WTC11 (cell line): ENCODE data around the gene CAB39L. TPM values are rescaled to one million over a fixed set of nuclear protein-coding genes. Genes with fewer than 3 reads are reported as not detected.

Experiments used
- ATAC-seq: fragments of 200-7000 bp; cut with Tn5 transposase; 2 replicates; pipeline ENCODE4 v1.10.0; 2021; ENCODE audit warnings: mild to moderate bottlenecking, moderate library complexity
- CTCF ChIA-PET: fragments of 300-600 bp; sonication (Branson Sonifier 250); formaldehyde crosslinking; loops from one replicate; lab custom pipeline; 2021; ENCODE audit warnings: antibody characterized with exemption; lab: Charles Lee
- POLR2A ChIA-PET: fragments of 350-600 bp; sonication (Branson Sonifier 250); formaldehyde crosslinking; loops from one replicate; lab custom pipeline; 2021; ENCODE audit warnings: antibody characterized with exemption; lab: Charles Lee
- DNase-seq: peaks from one replicate; pipeline ENCODE4 v3.0.0; 2021; ENCODE audit warnings: low spot score
- H3K27ac Mint-ChIP-seq: 2 replicates; pipeline ENCODE4 v1.8.0; 2021; ENCODE audit warnings: mixed read lengths
- H3K27me3 Mint-ChIP-seq: 2 replicates; pipeline ENCODE4 v1.8.0; 2021; ENCODE audit warnings: low read depth, mild to moderate bottlenecking, moderate library complexity, mixed read lengths
- H3K36me3 Mint-ChIP-seq: 2 replicates; pipeline ENCODE4 v1.8.0; 2021; ENCODE audit warnings: mixed read lengths
- H3K4me1 Mint-ChIP-seq: 2 replicates; pipeline ENCODE4 v1.8.0; 2022; ENCODE audit warnings: mixed read lengths
- H3K4me3 Mint-ChIP-seq: 2 replicates; pipeline ENCODE4 v1.8.0; 2021; ENCODE audit warnings: mild to moderate bottlenecking, moderate library complexity, mixed read lengths
- H3K9me3 Mint-ChIP-seq: 2 replicates; pipeline ENCODE4 v1.8.0; 2021; ENCODE audit warnings: mixed read lengths
- E2F1 ChIP-seq: sonication (generic); formaldehyde crosslinking; IDR thresholded peaks from 2 replicates; pipeline ENCODE4 v1.8.0; 2022; ENCODE audit warnings: mild to moderate bottlenecking, missing genetic modification reagents
- EMX1 ChIP-seq: fragments of 250-450 bp; sonication (Bioruptor Pico); IDR thresholded peaks from 2 replicates; pipeline ENCODE4 v1.8.0; 2021; ENCODE audit warnings: mild to moderate bottlenecking
- ESRRA ChIP-seq: sonication (generic); formaldehyde crosslinking; IDR thresholded peaks from 2 replicates; pipeline ENCODE4 v1.8.1; 2022; ENCODE audit warnings: mild to moderate bottlenecking, missing genetic modification reagents, borderline replicate concordance
- ETV6 ChIP-seq: sonication (generic); formaldehyde crosslinking; IDR thresholded peaks from 2 replicates; pipeline ENCODE4 v1.8.1; 2022; ENCODE audit warnings: mild to moderate bottlenecking, missing genetic modification reagents
- GABPB1 ChIP-seq: sonication (generic); formaldehyde crosslinking; IDR thresholded peaks from 2 replicates; pipeline ENCODE4 v1.8.1; 2023; ENCODE audit warnings: mild to moderate bottlenecking, missing genetic modification reagents
- HMGA2 ChIP-seq: fragments of 250-450 bp; sonication (Bioruptor Pico); IDR thresholded peaks from 2 replicates; pipeline ENCODE4 v1.4.0; 2021; ENCODE audit warnings: mild to moderate bottlenecking, moderate library complexity
- JAZF1 ChIP-seq: fragments of 250-450 bp; sonication (Bioruptor Pico); IDR thresholded peaks from 2 replicates; pipeline ENCODE4 v1.9.0; 2021; ENCODE audit warnings: moderate library complexity, mild to moderate bottlenecking, inconsistent platforms
- MYBL2 ChIP-seq: sonication (generic); formaldehyde crosslinking; IDR thresholded peaks from 2 replicates; pipeline ENCODE4 v1.8.1; 2023; ENCODE audit warnings: mild to moderate bottlenecking, moderate library complexity, missing genetic modification reagents
- PRRX2 ChIP-seq: fragments of 250-450 bp; sonication (Bioruptor Pico); IDR thresholded peaks from 2 replicates; pipeline ENCODE4 v1.8.0; 2021; ENCODE audit warnings: mild to moderate bottlenecking
- SMAD3 ChIP-seq: sonication (generic); formaldehyde crosslinking; IDR thresholded peaks from 2 replicates; pipeline ENCODE4 v1.8.0; 2022; ENCODE audit warnings: missing genetic modification reagents, mild to moderate bottlenecking, borderline replicate concordance
- SOX15 ChIP-seq: fragments of 250-450 bp; sonication (Bioruptor Pico); IDR thresholded peaks from 2 replicates; pipeline ENCODE4 v1.9.0; 2021; ENCODE audit warnings: mild to moderate bottlenecking
- TCF7 ChIP-seq: sonication (generic); formaldehyde crosslinking; IDR thresholded peaks from 2 replicates; pipeline ENCODE4 v1.8.0; 2022; ENCODE audit warnings: mild to moderate bottlenecking, low read depth, missing genetic modification reagents, moderate library complexity
- TEAD4 ChIP-seq: sonication (generic); formaldehyde crosslinking; IDR thresholded peaks from 2 replicates; pipeline ENCODE4 v1.8.0; 2022; ENCODE audit warnings: mild to moderate bottlenecking, missing genetic modification reagents
- ZNF263 ChIP-seq: sonication (generic); formaldehyde crosslinking; IDR thresholded peaks from 2 replicates; pipeline ENCODE4 v1.8.1; 2022; ENCODE audit warnings: low read depth, mild to moderate bottlenecking, moderate library complexity, missing genetic modification reagents
- ZNF423 ChIP-seq: fragments of 250-450 bp; sonication (Bioruptor Pico); IDR thresholded peaks from 2 replicates; pipeline ENCODE4 v2.1.2; 2022; ENCODE audit warnings: mild to moderate bottlenecking, moderate library complexity
- ZNF512 ChIP-seq: sonication (generic); formaldehyde crosslinking; IDR thresholded peaks from 2 replicates; pipeline ENCODE4 v1.8.1; 2022; ENCODE audit warnings: missing genetic modification reagents, borderline replicate concordance
- total RNA-seq: library from RNA; stranded (reverse); gene quantifications from 3 replicates; pipeline ENCODE4 v1.2.3, GENCODE V29; 2021
- TF ChIP-seq, protein P1 (sequence below): sonication (generic); formaldehyde crosslinking; IDR thresholded peaks from 2 replicates; pipeline ENCODE4 v1.8.1; 2023; ENCODE audit warnings: mild to moderate bottlenecking, moderate library complexity, missing genetic modification reagents
- TF ChIP-seq, protein P2 (sequence below): sonication (generic); formaldehyde crosslinking; IDR thresholded peaks from 2 replicates; pipeline ENCODE4 v1.8.1; 2023; ENCODE audit warnings: mild to moderate bottlenecking, missing genetic modification reagents
- TF ChIP-seq, protein P3 (sequence below): sonication (generic); formaldehyde crosslinking; IDR thresholded peaks from 2 replicates; pipeline ENCODE4 v1.8.0; 2022; ENCODE audit warnings: mild to moderate bottlenecking, missing genetic modification reagents
- TF ChIP-seq, protein P4 (sequence below): fragments of 250-450 bp; sonication (Bioruptor Pico); IDR thresholded peaks from 2 replicates; pipeline ENCODE4 v1.9.0; 2021; ENCODE audit warnings: mild to moderate bottlenecking
- TF ChIP-seq, protein P5 (sequence below): sonication (generic); formaldehyde crosslinking; IDR thresholded peaks from 2 replicates; pipeline ENCODE4 v1.8.1; 2022; ENCODE audit warnings: low read depth, mild to moderate bottlenecking, moderate library complexity, missing genetic modification reagents, borderline replicate concordance

Gene CAB39L
- total RNA-seq, 1 experiment from 2014 or later: 3.3 TPM

GRCh38 chr13:49297338-49297737 lies 146.5 kb downstream of the CAB39L start:
- H3K4me1 Mint-ChIP-seq: peaks cover 30% of the 10 kb centered on the region
- H3K36me3 Mint-ChIP-seq: no peaks in the 10 kb centered on the region
- H3K27ac Mint-ChIP-seq: no peak overlapping the region
- no peak for TF ChIP-seq MYBL2 (CRISPR knock-in tag)
- no peak for TF ChIP-seq HMGA2 (CRISPR knock-in tag)
- peak; percentile 81 for TF ChIP-seq GABPB1 (CRISPR knock-in tag)
- TF ChIP-seq ESRRA (CRISPR knock-in tag): no peak
- ChIA-PET POLR2A (no interaction called here), CTCF (no interaction called here)
- no peaks in the 10 kb centered on the region for H3K27me3 Mint-ChIP-seq
- ATAC-seq: no peak
- H3K4me3 Mint-ChIP-seq: no peak overlapping the region
- H3K9me3 Mint-ChIP-seq: peaks cover 5% of the 10 kb centered on the region
- DNase-seq: no peak

DNA sequence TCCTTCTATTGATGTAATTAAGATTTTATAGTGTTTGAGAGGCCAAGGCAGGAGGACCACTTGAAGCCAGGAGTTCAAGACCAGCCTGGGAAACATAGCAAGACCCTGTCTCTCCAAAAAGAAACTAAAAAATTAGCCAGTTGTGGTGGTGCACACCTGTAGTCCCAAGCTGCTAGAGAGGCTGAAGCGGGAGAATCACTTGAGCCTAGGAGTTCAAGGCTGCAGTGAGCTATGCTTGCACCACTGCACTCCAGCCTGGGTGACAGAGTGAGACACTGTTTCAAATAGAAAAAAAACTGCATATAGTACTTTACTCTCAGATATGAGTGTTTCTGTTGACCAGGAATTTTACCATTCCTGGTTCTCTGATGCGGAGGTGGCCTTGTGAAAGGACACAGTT lies 147.2 kb downstream of the CAB39L start:
- Mint-ChIP-seq H3K9me3 (peaks cover 5% of the 10 kb centered on the region), H3K4me1 (peaks cover 23% of the 10 kb centered on the region), H3K27me3 (no peaks in the 10 kb centered on the region), H3K36me3 (no peaks in the 10 kb centered on the region), H3K4me3 (no peak overlapping the region), H3K27ac (no peak overlapping the region)
- POLR2A ChIA-PET: no interaction called here
- CTCF ChIA-PET: no interaction called here
- DNase-seq: no peak
- TF ChIP-seq TCF7 (CRISPR knock-in tag) (no peak), ZNF512 (CRISPR knock-in tag) (no peak), ZNF263 (CRISPR knock-in tag) (no peak), EMX1 (no peak), JAZF1 (no peak), ETV6 (CRISPR knock-in tag) (no peak), SOX15 (CRISPR knock-in tag) (no peak), PRRX2 (CRISPR knock-in tag) (no peak), TEAD4 (no peak), E2F1 (CRISPR knock-in tag) (no peak), SMAD3 (CRISPR knock-in tag) (no peak), ZNF423 (CRISPR knock-in tag) (no peak), GABPB1 (CRISPR knock-in tag) (no peak)
- TF ChIP-seq, protein P1, sequence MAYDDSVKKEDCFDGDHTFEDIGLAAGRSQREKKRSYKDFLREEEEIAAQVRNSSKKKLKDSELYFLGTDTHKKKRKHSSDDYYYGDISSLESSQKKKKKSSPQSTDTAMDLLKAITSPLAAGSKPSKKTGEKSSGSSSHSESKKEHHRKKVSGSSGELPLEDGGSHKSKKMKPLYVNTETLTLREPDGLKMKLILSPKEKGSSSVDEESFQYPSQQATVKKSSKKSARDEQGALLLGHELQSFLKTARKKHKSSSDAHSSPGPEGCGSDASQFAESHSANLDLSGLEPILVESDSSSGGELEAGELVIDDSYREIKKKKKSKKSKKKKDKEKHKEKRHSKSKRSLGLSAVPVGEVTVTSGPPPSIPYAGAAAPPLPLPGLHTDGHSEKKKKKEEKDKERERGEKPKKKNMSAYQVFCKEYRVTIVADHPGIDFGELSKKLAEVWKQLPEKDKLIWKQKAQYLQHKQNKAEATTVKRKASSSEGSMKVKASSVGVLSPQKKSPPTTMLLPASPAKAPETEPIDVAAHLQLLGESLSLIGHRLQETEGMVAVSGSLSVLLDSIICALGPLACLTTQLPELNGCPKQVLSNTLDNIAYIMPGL: no peak
- TF ChIP-seq, protein P2, sequence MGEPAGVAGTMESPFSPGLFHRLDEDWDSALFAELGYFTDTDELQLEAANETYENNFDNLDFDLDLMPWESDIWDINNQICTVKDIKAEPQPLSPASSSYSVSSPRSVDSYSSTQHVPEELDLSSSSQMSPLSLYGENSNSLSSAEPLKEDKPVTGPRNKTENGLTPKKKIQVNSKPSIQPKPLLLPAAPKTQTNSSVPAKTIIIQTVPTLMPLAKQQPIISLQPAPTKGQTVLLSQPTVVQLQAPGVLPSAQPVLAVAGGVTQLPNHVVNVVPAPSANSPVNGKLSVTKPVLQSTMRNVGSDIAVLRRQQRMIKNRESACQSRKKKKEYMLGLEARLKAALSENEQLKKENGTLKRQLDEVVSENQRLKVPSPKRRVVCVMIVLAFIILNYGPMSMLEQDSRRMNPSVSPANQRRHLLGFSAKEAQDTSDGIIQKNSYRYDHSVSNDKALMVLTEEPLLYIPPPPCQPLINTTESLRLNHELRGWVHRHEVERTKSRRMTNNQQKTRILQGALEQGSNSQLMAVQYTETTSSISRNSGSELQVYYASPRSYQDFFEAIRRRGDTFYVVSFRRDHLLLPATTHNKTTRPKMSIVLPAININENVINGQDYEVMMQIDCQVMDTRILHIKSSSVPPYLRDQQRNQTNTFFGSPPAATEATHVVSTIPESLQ (CRISPR knock-in tag): no peak
- TF ChIP-seq, protein P3, sequence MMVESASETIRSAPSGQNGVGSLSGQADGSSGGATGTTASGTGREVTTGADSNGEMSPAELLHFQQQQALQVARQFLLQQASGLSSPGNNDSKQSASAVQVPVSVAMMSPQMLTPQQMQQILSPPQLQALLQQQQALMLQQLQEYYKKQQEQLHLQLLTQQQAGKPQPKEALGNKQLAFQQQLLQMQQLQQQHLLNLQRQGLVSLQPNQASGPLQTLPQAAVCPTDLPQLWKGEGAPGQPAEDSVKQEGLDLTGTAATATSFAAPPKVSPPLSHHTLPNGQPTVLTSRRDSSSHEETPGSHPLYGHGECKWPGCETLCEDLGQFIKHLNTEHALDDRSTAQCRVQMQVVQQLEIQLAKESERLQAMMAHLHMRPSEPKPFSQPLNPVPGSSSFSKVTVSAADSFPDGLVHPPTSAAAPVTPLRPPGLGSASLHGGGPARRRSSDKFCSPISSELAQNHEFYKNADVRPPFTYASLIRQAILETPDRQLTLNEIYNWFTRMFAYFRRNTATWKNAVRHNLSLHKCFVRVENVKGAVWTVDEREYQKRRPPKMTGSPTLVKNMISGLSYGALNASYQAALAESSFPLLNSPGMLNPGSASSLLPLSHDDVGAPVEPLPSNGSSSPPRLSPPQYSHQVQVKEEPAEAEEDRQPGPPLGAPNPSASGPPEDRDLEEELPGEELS (CRISPR knock-in tag): no peak
- TF ChIP-seq, protein P4, sequence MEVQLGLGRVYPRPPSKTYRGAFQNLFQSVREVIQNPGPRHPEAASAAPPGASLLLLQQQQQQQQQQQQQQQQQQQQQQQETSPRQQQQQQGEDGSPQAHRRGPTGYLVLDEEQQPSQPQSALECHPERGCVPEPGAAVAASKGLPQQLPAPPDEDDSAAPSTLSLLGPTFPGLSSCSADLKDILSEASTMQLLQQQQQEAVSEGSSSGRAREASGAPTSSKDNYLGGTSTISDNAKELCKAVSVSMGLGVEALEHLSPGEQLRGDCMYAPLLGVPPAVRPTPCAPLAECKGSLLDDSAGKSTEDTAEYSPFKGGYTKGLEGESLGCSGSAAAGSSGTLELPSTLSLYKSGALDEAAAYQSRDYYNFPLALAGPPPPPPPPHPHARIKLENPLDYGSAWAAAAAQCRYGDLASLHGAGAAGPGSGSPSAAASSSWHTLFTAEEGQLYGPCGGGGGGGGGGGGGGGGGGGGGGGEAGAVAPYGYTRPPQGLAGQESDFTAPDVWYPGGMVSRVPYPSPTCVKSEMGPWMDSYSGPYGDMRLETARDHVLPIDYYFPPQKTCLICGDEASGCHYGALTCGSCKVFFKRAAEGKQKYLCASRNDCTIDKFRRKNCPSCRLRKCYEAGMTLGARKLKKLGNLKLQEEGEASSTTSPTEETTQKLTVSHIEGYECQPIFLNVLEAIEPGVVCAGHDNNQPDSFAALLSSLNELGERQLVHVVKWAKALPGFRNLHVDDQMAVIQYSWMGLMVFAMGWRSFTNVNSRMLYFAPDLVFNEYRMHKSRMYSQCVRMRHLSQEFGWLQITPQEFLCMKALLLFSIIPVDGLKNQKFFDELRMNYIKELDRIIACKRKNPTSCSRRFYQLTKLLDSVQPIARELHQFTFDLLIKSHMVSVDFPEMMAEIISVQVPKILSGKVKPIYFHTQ (CRISPR knock-in tag): no peak
- TF ChIP-seq, protein P5, sequence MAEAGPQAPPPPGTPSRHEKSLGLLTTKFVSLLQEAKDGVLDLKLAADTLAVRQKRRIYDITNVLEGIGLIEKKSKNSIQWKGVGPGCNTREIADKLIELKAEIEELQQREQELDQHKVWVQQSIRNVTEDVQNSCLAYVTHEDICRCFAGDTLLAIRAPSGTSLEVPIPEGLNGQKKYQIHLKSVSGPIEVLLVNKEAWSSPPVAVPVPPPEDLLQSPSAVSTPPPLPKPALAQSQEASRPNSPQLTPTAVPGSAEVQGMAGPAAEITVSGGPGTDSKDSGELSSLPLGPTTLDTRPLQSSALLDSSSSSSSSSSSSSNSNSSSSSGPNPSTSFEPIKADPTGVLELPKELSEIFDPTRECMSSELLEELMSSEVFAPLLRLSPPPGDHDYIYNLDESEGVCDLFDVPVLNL (CRISPR knock-in tag): no peak
- ATAC-seq: no peak
